Heart left ventricle (tissue), 13 donors: ENCODE measurements around the gene TMEM163.

Experiments
- POLR2A ChIP-seq, 2 donors: fragments of 450-650 bp; IDR thresholded peaks; one replicate each; pipeline ENCODE4 v1.6.1; 2017; ENCODE audit warnings: antibody characterized with exemption in 2 of 2, mild to moderate bottlenecking in 2 of 2, moderate library complexity in 2 of 2
- TF ChIP-seq, protein P1 (sequence below), 12 donors: fragments of 200-600 bp; sonication (generic) in 4 of 12; IDR thresholded peaks; one replicate each; pipeline versions ENCODE4 v1.5.0 to v1.8.0; 2018 to 2022; ENCODE audit warnings: antibody characterized with exemption in 12 of 12, mild to moderate bottlenecking in 5 of 12
- donor health status: ischemic (EF 13 %, LVEDD 7.1; RV severe dilation, severe dysfunction).
- donor health status: DM: no; HTN: yes; CAD: no.
- donor health status: DM: no; HTN: no; CAD: no.
- donor health status: ischemic (EF 25% LVEDD 6.9; RV normal size, moderate dysfunction).
- donor health status: ischemic (EF 25% LVEDD 5.7; RV mildly dilated, moderate dysfunction).
- donor health status: ischemic (EF 35%, LVEDD 5.7; RV mildly dilated, moderate dysfunction).
- donor health status: nonischemic (EF 11% LVEDD 7.7; RV severe dilation, severe dysfunction).
- donor health status: DM: yes; HTN: yes; CAD: no.
- donor health status: PGD.
- donor health status: ischemic (EF 29% LVEDD 5.4; RV normal size, mild dysfunction).
- donor health status: nonischemic (EF 23%, LVEDD 6.1; RV moderate dilation, normal function).

DNA sequence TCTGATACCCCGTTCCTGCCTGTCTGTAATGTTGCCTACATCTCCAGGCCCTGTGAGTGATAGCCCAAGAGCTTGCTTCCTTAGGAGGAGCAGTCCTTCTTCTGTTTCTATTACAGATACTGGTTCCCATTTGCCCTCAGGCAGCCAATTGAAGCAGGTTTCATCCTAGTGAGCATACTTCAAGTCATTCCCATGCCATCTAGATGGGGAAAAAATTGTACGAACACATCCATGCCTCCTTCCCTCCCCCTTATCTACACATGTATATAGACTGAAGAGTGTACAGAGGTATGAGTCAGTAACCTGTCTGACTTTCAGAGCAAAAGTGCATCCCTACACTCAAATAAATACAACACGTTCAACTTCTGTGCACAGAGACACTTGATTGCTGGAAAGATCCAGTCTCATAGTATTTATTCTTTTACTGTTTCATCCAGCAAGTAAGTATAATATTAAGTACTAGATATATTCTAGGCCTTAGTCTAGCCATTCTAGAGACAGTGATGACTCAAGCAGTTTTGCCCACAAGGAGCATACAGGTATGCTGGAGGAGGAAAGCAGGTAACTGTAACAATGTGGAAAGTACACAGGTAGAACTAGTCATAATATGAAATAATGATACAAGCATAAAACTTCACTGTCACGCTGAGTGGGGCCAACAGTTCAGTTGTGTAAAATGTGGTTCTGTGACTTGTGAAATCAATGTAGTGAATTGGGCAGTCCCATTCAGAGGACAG, 311.5 kb downstream of the TMEM163 start:
- TF ChIP-seq, protein P1, sequence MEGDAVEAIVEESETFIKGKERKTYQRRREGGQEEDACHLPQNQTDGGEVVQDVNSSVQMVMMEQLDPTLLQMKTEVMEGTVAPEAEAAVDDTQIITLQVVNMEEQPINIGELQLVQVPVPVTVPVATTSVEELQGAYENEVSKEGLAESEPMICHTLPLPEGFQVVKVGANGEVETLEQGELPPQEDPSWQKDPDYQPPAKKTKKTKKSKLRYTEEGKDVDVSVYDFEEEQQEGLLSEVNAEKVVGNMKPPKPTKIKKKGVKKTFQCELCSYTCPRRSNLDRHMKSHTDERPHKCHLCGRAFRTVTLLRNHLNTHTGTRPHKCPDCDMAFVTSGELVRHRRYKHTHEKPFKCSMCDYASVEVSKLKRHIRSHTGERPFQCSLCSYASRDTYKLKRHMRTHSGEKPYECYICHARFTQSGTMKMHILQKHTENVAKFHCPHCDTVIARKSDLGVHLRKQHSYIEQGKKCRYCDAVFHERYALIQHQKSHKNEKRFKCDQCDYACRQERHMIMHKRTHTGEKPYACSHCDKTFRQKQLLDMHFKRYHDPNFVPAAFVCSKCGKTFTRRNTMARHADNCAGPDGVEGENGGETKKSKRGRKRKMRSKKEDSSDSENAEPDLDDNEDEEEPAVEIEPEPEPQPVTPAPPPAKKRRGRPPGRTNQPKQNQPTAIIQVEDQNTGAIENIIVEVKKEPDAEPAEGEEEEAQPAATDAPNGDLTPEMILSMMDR (IDR thresholded peaks at IDR 0.05): no peak
- no peak for TF ChIP-seq POLR2A (IDR thresholded peaks at IDR 0.05)
